Endodermal cell (in vitro differentiated cells): ENCODE results near the gene DGKB. TPM values are rescaled to one million over a fixed set of nuclear protein-coding genes. Genes with fewer than 3 reads are reported as not detected.

Source experiments
- DNase-seq: peaks from one replicate; pipeline ENCODE4 v3.0.0-alpha.2; 2017
- H3K27ac ChIP-seq: 2 replicates; pipeline ENCODE4 v1.5.1; 2013; ENCODE audit warnings: mild to moderate bottlenecking, low read depth, low read length, moderate library complexity
- H3K27me3 ChIP-seq: 2 replicates; pipeline ENCODE4 v1.6.1; 2013; ENCODE audit warnings: mild to moderate bottlenecking, low read length, moderate library complexity; ENCODE audit not compliant: insufficient read depth, control insufficient read depth, poor library complexity, severe bottlenecking
- H3K36me3 ChIP-seq: 2 replicates; pipeline ENCODE4 v1.7.0; 2013; ENCODE audit warnings: mild to moderate bottlenecking, low read length, moderate library complexity; ENCODE audit not compliant: control insufficient read depth, insufficient read depth
- H3K4me1 ChIP-seq: one replicate; pipeline ENCODE4 v1.7.0; 2013; ENCODE audit warnings: low read length; ENCODE audit not compliant: control insufficient read depth, insufficient read depth
- H3K4me3 ChIP-seq: 2 replicates; pipeline ENCODE4 v1.5.1; 2013; ENCODE audit warnings: mild to moderate bottlenecking, low read length, moderate library complexity
- H3K9ac ChIP-seq: 2 replicates; pipeline ENCODE4 v1.6.1; 2013; ENCODE audit warnings: mild to moderate bottlenecking, low read length, moderate library complexity; ENCODE audit not compliant: poor library complexity, severe bottlenecking; ENCODE audit errors: extremely low read depth
- H3K9me3 ChIP-seq: 2 replicates; pipeline ENCODE4 v1.6.1; 2013; ENCODE audit warnings: mild to moderate bottlenecking, low read length, moderate library complexity; ENCODE audit not compliant: control insufficient read depth
- H3K27ac Mint-ChIP-seq: 2 replicates; pipeline ENCODE4 v1.8.0; 2020; ENCODE audit warnings: mixed read lengths
- H3K27me3 Mint-ChIP-seq: 2 replicates; pipeline ENCODE4 v1.8.0; 2021; ENCODE audit warnings: mild to moderate bottlenecking, mixed read lengths; ENCODE audit not compliant: insufficient read depth
- H3K36me3 Mint-ChIP-seq: 2 replicates; pipeline ENCODE4 v1.8.0; 2020; ENCODE audit warnings: low read depth, mixed read lengths
- H3K4me1 Mint-ChIP-seq: 2 replicates; pipeline ENCODE4 v1.8.0; 2020; ENCODE audit warnings: mixed read lengths
- H3K4me3 Mint-ChIP-seq: 2 replicates; pipeline ENCODE4 v1.8.0; 2020; ENCODE audit warnings: mild to moderate bottlenecking, moderate library complexity, mixed read lengths
- H3K9me3 Mint-ChIP-seq: 2 replicates; pipeline ENCODE4 v1.8.0; 2020; ENCODE audit warnings: mild to moderate bottlenecking, mixed read lengths
- WGBS, 2 experiments: methylation state at CpG; one replicate each; pipeline versions ENCODE4 v1.1.5 to v1.1.7; 2013; ENCODE audit warnings: missing lambda C conversion rate in 2 of 2, mixed read lengths in 1 of 2; ENCODE audit not compliant: insufficient coverage in 1 of 2, insufficient read length in 1 of 2; 5-methylcytosine and 5-hydroxymethylcytosine counted together
- total RNA-seq, 2 donors: library from RNA; stranded (reverse); fragmentation: NEBNext Ultra II Directional in 1 of 2; extraction: Animal tissue kit (Norgen Biotek cat#: 25700) in 1 of 2; gene quantifications; 2 replicates in 1 of 2; 3 replicates in 1 of 2; pipeline ENCODE4 v1.2.1, GENCODE V29; 2021
- TF ChIP-seq, protein P1 (sequence below): fragments of 200-600 bp; sonication (generic); conservative IDR thresholded peaks from 2 replicates; pipeline ENCODE4 v1.5.0; 2021; ENCODE audit warnings: antibody characterized with exemption, mild to moderate bottlenecking

Gene DGKB
- total RNA-seq, 2 donors from 2014 or later: 5.1 to 5.2 TPM

DNA sequence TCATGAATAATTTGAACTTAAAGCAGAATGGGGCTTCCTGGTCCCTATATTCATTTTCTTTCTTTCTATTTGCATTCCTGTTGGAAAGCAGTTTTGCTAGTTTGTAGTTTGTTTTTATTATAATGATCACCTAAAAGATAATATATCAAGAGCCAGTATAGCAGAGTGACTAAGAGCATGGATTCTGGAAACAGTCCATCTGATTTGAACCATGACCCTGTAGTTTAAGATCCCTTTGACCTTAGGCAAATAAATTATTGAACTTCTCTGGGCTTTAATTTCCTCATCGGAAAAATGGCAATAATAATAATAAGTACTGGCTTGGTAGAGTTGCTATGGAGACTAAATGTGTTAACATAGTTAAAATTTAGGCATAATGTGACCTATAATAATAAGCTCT lies 76.1 kb downstream of the DGKB start:
- Histone ChIP-seq H3K27me3 (no peaks in the 10 kb centered on the region), H3K27ac (no peak overlapping the region), H3K4me1 (no peaks in the 10 kb centered on the region), H3K4me3 (no peak overlapping the region), H3K36me3 (no peaks in the 10 kb centered on the region), H3K9ac (no peak overlapping the region), H3K9me3 (no peaks in the 10 kb centered on the region)
- H3K4me3 Mint-ChIP-seq: no peak overlapping the region
- 95 to 100% methylated on average over 1 of the region's 1 CpG for WGBS, 2 experiments
- no peaks in the 10 kb centered on the region for H3K4me1 Mint-ChIP-seq
- no peaks in the 10 kb centered on the region for H3K36me3 Mint-ChIP-seq
- no peak overlapping the region for H3K27ac Mint-ChIP-seq
- TF ChIP-seq, protein P1, sequence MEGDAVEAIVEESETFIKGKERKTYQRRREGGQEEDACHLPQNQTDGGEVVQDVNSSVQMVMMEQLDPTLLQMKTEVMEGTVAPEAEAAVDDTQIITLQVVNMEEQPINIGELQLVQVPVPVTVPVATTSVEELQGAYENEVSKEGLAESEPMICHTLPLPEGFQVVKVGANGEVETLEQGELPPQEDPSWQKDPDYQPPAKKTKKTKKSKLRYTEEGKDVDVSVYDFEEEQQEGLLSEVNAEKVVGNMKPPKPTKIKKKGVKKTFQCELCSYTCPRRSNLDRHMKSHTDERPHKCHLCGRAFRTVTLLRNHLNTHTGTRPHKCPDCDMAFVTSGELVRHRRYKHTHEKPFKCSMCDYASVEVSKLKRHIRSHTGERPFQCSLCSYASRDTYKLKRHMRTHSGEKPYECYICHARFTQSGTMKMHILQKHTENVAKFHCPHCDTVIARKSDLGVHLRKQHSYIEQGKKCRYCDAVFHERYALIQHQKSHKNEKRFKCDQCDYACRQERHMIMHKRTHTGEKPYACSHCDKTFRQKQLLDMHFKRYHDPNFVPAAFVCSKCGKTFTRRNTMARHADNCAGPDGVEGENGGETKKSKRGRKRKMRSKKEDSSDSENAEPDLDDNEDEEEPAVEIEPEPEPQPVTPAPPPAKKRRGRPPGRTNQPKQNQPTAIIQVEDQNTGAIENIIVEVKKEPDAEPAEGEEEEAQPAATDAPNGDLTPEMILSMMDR: no peak
- H3K9me3 Mint-ChIP-seq: no peaks in the 10 kb centered on the region
- DNase-seq: no peak
- no peaks in the 10 kb centered on the region for H3K27me3 Mint-ChIP-seq

DNA sequence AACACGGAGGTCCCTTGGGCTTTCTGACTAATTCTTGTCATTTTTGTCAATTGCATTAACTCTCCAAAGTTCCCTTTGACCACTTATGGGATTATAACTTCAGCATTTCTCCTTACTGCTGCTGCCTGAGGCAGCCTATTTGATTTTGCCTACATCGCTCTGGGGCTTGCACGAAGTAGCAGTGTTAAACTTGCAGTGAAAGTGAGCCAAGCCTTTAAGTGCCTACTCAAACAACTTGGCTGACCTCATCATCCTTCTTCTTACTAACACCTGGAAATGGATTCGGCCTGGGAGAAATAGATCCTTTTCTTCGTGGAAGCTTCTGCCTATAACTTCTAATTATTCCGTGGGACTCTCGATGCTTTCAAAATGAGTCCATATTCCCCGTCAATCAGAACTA lies 76.6 kb downstream of the DGKB start:
- Histone ChIP-seq H3K9ac (no peak overlapping the region), H3K27ac (no peak overlapping the region), H3K4me1 (no peaks in the 10 kb centered on the region), H3K4me3 (no peak overlapping the region), H3K9me3 (no peaks in the 10 kb centered on the region), H3K27me3 (no peaks in the 10 kb centered on the region), H3K36me3 (no peaks in the 10 kb centered on the region)
- no peaks in the 10 kb centered on the region for H3K4me1 Mint-ChIP-seq
- TF ChIP-seq, protein P1: no peak
- DNase-seq: no peak
- no peak overlapping the region for H3K27ac Mint-ChIP-seq
- H3K27me3 Mint-ChIP-seq: no peaks in the 10 kb centered on the region
- no peak overlapping the region for H3K4me3 Mint-ChIP-seq
- H3K9me3 Mint-ChIP-seq: no peaks in the 10 kb centered on the region
- no peaks in the 10 kb centered on the region for H3K36me3 Mint-ChIP-seq
- WGBS, 2 experiments: 91 to 92% methylated on average over 8 of the region's 8 CpGs

DNA sequence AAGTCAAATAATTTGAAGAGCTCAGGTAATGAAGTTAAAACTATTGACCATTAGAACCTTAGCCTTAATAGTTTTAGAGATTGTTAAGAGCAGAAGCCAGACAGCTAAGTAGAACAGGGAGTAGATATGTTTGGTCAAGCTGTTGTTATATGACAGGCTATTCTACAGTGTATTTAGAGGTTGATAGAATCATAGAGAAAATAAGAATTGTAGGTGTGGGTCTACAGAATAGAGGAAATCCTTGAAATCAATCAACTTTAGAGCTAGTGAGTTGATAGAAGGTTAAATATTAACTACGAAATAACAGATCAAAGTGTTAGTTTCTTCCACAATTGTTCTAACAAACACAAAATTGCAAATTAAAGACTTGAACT lies 80.1 kb downstream of the DGKB start:
- Histone ChIP-seq H3K36me3 (no peaks in the 10 kb centered on the region), H3K9ac (no peak overlapping the region), H3K4me3 (no peak overlapping the region), H3K27ac (no peak overlapping the region), H3K9me3 (no peaks in the 10 kb centered on the region), H3K27me3 (no peaks in the 10 kb centered on the region), H3K4me1 (no peaks in the 10 kb centered on the region)
- DNase-seq: no peak
- Mint-ChIP-seq H3K4me1 (no peaks in the 10 kb centered on the region), H3K27ac (no peak overlapping the region), H3K27me3 (no peaks in the 10 kb centered on the region), H3K9me3 (no peaks in the 10 kb centered on the region), H3K36me3 (no peaks in the 10 kb centered on the region), H3K4me3 (no peak overlapping the region)
- 92% methylated on average over 1 of the region's 1 CpG; no CpG with 5 or more reads in 1 of the 2 experiments for WGBS, 2 experiments
- TF ChIP-seq, protein P1: no peak
